NB4 (cell line): ENCODE data around the gene RARB.

Experiments
- POLR2A ChIP-seq: IDR thresholded peaks from 2 replicates; pipeline ENCODE4 v1.6.1; 2011; ENCODE audit warnings: mild to moderate bottlenecking; ENCODE audit not compliant: insufficient read length; ENCODE audit errors: extremely low read depth
- TF ChIP-seq, protein P1 (sequence below): IDR thresholded peaks from one replicate; pipeline ENCODE4 v1.5.1; 2012; ENCODE audit warnings: low read depth, low read length
- TF ChIP-seq, protein P2 (sequence below): IDR thresholded peaks from 2 replicates; pipeline ENCODE4 v1.6.1; 2011; ENCODE audit warnings: low read depth, low read length

DNA sequence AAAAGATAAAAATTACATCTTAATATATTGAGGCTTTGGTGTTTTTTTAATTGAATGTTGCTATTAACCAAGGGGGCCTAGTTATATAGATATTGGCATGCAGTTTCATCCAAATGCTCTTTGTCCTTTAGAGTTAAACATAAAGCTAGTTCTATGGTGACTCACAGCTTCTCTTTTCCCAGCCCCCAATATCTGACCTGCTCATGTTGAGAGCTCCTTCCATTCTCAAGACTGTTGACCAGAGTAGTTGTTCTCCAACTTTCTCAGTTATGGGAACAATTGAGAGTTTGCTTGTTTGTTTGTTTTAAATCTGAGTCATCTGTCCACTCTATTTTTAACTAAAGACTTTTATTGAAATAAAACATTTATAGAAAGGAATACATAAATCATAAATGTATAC is 15.8 kb upstream of the RARB start:
- TF ChIP-seq, protein P1, sequence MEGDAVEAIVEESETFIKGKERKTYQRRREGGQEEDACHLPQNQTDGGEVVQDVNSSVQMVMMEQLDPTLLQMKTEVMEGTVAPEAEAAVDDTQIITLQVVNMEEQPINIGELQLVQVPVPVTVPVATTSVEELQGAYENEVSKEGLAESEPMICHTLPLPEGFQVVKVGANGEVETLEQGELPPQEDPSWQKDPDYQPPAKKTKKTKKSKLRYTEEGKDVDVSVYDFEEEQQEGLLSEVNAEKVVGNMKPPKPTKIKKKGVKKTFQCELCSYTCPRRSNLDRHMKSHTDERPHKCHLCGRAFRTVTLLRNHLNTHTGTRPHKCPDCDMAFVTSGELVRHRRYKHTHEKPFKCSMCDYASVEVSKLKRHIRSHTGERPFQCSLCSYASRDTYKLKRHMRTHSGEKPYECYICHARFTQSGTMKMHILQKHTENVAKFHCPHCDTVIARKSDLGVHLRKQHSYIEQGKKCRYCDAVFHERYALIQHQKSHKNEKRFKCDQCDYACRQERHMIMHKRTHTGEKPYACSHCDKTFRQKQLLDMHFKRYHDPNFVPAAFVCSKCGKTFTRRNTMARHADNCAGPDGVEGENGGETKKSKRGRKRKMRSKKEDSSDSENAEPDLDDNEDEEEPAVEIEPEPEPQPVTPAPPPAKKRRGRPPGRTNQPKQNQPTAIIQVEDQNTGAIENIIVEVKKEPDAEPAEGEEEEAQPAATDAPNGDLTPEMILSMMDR, result no peak
- TF ChIP-seq, protein P2, sequence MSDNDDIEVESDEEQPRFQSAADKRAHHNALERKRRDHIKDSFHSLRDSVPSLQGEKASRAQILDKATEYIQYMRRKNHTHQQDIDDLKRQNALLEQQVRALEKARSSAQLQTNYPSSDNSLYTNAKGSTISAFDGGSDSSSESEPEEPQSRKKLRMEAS, result no peak
- TF ChIP-seq POLR2A, result no peak
